ENCODE data around the gene CLDN6. TPM values are rescaled to one million over a fixed set of nuclear protein-coding genes. Genes with fewer than 3 reads are reported as not detected.

Gene CLDN6
- total and polyA plus RNA-seq, 9 of the 15 experiments (the other 6 are each of a cell fraction or from before 2014, with no cell fraction given) = 0.22 to 0.75 (median 0.38) TPM; not detected in 3

GRCh38 chr16:2968738-2969544 is 49.0 kb downstream of the CLDN6 start, which contains the start of gene PAQR4 (continued):
- TF ChIP-seq SNAPC5 (CRISPR knock-in tag; IDR thresholded peaks at IDR 0.05) (no peak), ZNF277 (CRISPR knock-in tag; IDR thresholded peaks at IDR 0.05; ENCODE audit: borderline replicate concordance) (no peak), SP2 (IDR thresholded peaks at IDR 0.05; ENCODE audit: extremely low read depth, low read depth, low read length, poor library complexity, severe bottlenecking) (no peak), ATF7 (IDR thresholded peaks at IDR 0.05) (peak; percentile 76), E2F3 (CRISPR knock-in tag; IDR thresholded peaks at IDR 0.05) (peak; percentile 96), TCF7L2 (IDR thresholded peaks at IDR 0.05; ENCODE audit: low read depth, low read length) (0 out of 2 replicates have a peak, but pooled peaks have one; percentile 6), RAD21 (CRISPR knock-in tag; conservative IDR thresholded peaks at IDR 0.05 in 1 of 2, IDR thresholded peaks at IDR 0.05 in 1 of 2) (no peak), FOXO4 (CRISPR knock-in tag; IDR thresholded peaks at IDR 0.05) (no peak), FIP1L1 (IDR thresholded peaks at IDR 0.05; ENCODE audit: low read depth, low read length, poor library complexity, severe bottlenecking) (no peak), ZBTB12 (CRISPR knock-in tag; IDR thresholded peaks at IDR 0.05) (0 out of 2 replicates have a peak, but pooled peaks have one; percentile 55), TRIM25 (IDR thresholded peaks at IDR 0.05; ENCODE audit: borderline replicate concordance) (no peak), YY1 (IDR thresholded peaks at IDR 0.05; ENCODE audit: borderline replicate concordance in 1 of 3, control insufficient read depth in 1 of 3, extremely low read depth in 1 of 3, insufficient read depth in 3 of 3, insufficient read length in 1 of 3, insufficient replicate concordance in 2 of 3, low read depth in 1 of 3, low read length in 2 of 3) (peak in 2 of 3 experiments; percentile 42 to 47), ZNF121 (CRISPR knock-in tag; conservative IDR thresholded peaks at IDR 0.05) (0 out of 2 replicates have a peak, but pooled peaks have one; percentile 11), RBM14 (IDR thresholded peaks at IDR 0.05; ENCODE audit: borderline replicate concordance, insufficient read depth, low read depth, low read length) (no peak), ATF4 (CRISPR knock-in tag; IDR thresholded peaks at IDR 0.05) (no peak), ZNF274 (IDR thresholded peaks at IDR 0.05; ENCODE audit: borderline replicate concordance, low read depth, low read length) (no peak), TARDBP (IDR thresholded peaks at IDR 0.05) (no peak; the same call in 1 of the 2 replicates), BHLHE40 (IDR thresholded peaks at IDR 0.05; ENCODE audit: low read length) (no peak), TSC22D4 (tag; IDR thresholded peaks at IDR 0.05) (no peak)

All from K562 (cell line).